Tongue (tissue), 2 donors: Measurements from ENCODE around the gene CHIC1. TPM values are rescaled to one million over a fixed set of nuclear protein-coding genes. Genes with fewer than 3 reads are reported as not detected.
"Not testable (repeated sequence)": the region's sequence is repeated elsewhere in the genome, so short reads cannot be mapped to it uniquely, and the experiment has no call there.

Source experiments
- DNase-seq: peaks from one replicate; pipeline ENCODE4 v3.0.0-alpha.2; 2015
- total RNA-seq: library from RNA; depleted of rRNA; stranded (reverse); fragments of >200 nt; gene quantifications from one replicate; pipeline ENCODE4 v1.2.3, GENCODE V29; 2014

The CHIC1 gene
- total RNA-seq, result 22.3 TPM

GRCh38 chrX:73562984-73563737 lies at the start of gene CHIC1:
Gene CHIC1, plus strand, starts transcription at chrX:73563197. Its CDS starts 88 bp downstream, at chrX:73563285.
- DNase-seq, result peak; percentile 84

GRCh38 chrX:73522823-73523222 lies 40.2 kb upstream of the CHIC1 start:
- DNase-seq, result not testable (repeated sequence)

- DNase-seq, result no peak
Observed at GRCh38 chrX:73524906-73525305, 38.1 kb upstream of the CHIC1 start.

- no peak for DNase-seq
Observed at GRCh38 chrX:73525928-73526690, 36.9 kb upstream of the CHIC1 start.

GRCh38 chrX:73531655-73532054 lies 31.3 kb upstream of the CHIC1 start:
- DNase-seq, result not testable (repeated sequence)

- DNase-seq, result no peak
Observed at GRCh38 chrX:73556159-73556558, 6.8 kb upstream of the CHIC1 start.

- peak; percentile 42 for DNase-seq
Observed at GRCh38 chrX:73561801-73562200, 1.2 kb upstream of the CHIC1 start.

- DNase-seq, result no peak
Observed at GRCh38 chrX:73562458-73562857, 539 bp upstream of the CHIC1 start.

- DNase-seq, result no peak
Observed at GRCh38 chrX:73563738-73564068, 706 bp downstream of the CHIC1 start.

- DNase-seq, result no peak
Observed at GRCh38 chrX:73577361-73577760, 14.4 kb downstream of the CHIC1 start.

- DNase-seq, result no peak
Observed at GRCh38 chrX:73581002-73581628, 18.1 kb downstream of the CHIC1 start.

- DNase-seq, result not testable (repeated sequence)
Observed at GRCh38 chrX:73597758-73598157, 34.8 kb downstream of the CHIC1 start.

- no peak for DNase-seq
Observed at GRCh38 chrX:73615022-73615421, 52.0 kb downstream of the CHIC1 start.

- DNase-seq, result not testable (repeated sequence)
Observed at GRCh38 chrX:73641669-73642068, 78.7 kb downstream of the CHIC1 start.

- no peak for DNase-seq
Observed at GRCh38 chrX:73647212-73647611, 84.2 kb downstream of the CHIC1 start.

- DNase-seq, result no peak
Observed at GRCh38 chrX:73647632-73648322, 84.8 kb downstream of the CHIC1 start.

GRCh38 chrX:73661322-73661721 lies 98.3 kb downstream of the CHIC1 start:
- DNase-seq, result not testable (repeated sequence)

GRCh38 chrX:73668779-73669178 lies 105.8 kb downstream of the CHIC1 start:
- no peak for DNase-seq

GRCh38 chrX:73681408-73681807 lies 118.4 kb downstream of the CHIC1 start:
- no peak for DNase-seq

GRCh38 chrX:73683236-73683859 lies 120.4 kb downstream of the CHIC1 start:
- no peak for DNase-seq

- not testable (repeated sequence) for DNase-seq
Observed at GRCh38 chrX:73707014-73707413, 144.0 kb downstream of the CHIC1 start.

- no peak for DNase-seq
Observed at GRCh38 chrX:73728602-73729001, 165.6 kb downstream of the CHIC1 start.
